IPS-15b (cell line): ENCODE measurements around the gene MED31.
"Not testable (repeated sequence)": the region's sequence is repeated elsewhere in the genome, so short reads cannot be mapped to it uniquely, and the experiment has no call there.

ENCODE experiments used
- H3K27me3 ChIP-seq: one replicate; pipeline ENCODE4 v1.6.1; 2013; ENCODE audit warnings: low read length; ENCODE audit not compliant: control insufficient read depth, insufficient read depth
- H3K36me3 ChIP-seq: one replicate; pipeline ENCODE4 v1.6.1; 2013; ENCODE audit warnings: low read length; ENCODE audit not compliant: control insufficient read depth, insufficient read depth
- H3K4me1 ChIP-seq: one replicate; pipeline ENCODE4 v1.6.1; 2013; ENCODE audit warnings: mild to moderate bottlenecking, low read length; ENCODE audit not compliant: control insufficient read depth, insufficient read depth
- H3K4me3 ChIP-seq: one replicate; pipeline ENCODE4 v1.5.1; 2013; ENCODE audit warnings: low read depth, low read length
- H3K9ac ChIP-seq: one replicate; pipeline ENCODE4 v1.6.1; 2013; ENCODE audit warnings: low read depth, mild to moderate bottlenecking, low read length
- H3K9me3 ChIP-seq: one replicate; pipeline ENCODE4 v1.6.1; 2013; ENCODE audit warnings: mild to moderate bottlenecking, low read length; ENCODE audit not compliant: control insufficient read depth, insufficient read depth

Gene MED31

DNA sequence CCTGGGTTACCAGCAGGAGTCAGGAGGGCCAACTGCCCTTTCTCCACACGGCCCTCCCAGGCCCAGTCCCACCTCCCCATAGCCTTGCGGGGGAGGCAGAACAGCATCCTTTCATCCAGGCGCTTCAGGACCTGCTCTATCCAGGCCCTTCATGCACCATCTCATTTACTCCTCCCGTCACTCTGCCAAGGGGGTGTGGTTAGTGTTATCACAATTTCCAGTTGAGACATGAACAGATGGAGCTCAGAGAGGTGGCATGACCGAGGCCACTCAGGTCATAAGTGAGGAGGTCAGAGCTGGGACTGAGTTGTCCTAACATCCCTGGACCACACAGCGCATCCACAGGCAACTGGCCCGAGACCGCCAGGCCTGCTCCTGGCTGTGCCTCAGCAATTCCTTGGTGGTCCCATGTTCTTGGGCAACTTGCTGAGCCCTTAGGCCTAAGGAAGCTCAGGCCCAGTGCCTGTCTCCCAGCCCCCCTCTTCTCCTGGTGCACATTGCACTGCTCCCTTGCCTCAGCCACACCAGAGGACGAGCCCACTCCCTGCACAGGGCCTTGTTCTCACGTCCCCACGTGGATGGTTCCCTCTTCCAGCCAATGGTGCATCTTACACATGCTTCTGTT, 23.9 kb upstream of the MED31 start:
- no peak overlapping the region for H3K9ac ChIP-seq
- H3K27me3 ChIP-seq: no peaks in the 10 kb centered on the region
- no peaks in the 10 kb centered on the region for H3K9me3 ChIP-seq
- H3K4me1 ChIP-seq: no peaks in the 10 kb centered on the region
- H3K4me3 ChIP-seq: no peak overlapping the region
- no peaks in the 10 kb centered on the region for H3K36me3 ChIP-seq

DNA sequence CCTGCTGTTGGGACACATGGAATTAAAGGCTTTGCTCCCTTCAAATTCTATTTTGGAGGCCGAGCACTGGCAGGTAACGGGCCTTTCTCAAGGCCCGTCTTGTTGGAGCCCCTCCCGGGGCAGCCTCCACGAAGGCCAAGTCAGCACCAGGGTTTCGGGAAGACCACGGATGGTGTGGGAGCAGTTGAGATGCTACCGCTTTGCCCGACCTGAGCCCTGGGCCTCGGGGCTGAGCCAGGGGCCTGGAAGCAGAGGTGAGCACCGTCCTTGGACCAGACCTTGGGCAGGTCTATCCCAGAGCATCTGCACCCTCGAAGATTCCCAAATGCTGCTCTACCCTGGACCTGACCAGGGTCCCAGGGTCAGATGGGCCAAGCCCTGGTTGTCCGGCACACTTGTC, 23.2 kb upstream of the MED31 start:
- Histone ChIP-seq H3K27me3 (no peaks in the 10 kb centered on the region), H3K4me1 (no peaks in the 10 kb centered on the region), H3K9ac (no peak overlapping the region), H3K9me3 (no peaks in the 10 kb centered on the region), H3K36me3 (no peaks in the 10 kb centered on the region), H3K4me3 (no peak overlapping the region)

DNA sequence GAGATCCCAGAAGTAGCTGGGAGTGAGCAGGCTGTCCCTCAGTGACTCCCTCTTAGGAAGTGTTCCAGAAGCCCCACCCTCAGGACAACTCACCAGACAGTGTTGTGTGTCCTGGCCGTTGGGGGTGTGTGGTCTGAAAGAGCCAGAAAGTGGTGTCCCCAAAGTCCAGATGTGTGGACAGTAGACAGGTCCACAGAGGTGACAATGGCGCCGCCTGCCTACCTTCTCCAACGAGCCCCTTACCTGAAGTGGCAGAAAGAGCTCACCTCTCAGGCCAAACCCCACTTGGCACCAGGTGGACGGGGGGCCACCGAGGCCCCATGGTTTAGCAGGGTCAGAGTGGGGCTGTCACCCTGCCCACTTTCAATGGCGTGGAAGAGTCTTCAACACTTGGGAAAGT, 20.0 kb upstream of the MED31 start:
- Histone ChIP-seq H3K4me3 (no peak overlapping the region), H3K27me3 (no peaks in the 10 kb centered on the region), H3K4me1 (no peaks in the 10 kb centered on the region), H3K9me3 (no peaks in the 10 kb centered on the region), H3K36me3 (no peaks in the 10 kb centered on the region), H3K9ac (no peak overlapping the region)

DNA sequence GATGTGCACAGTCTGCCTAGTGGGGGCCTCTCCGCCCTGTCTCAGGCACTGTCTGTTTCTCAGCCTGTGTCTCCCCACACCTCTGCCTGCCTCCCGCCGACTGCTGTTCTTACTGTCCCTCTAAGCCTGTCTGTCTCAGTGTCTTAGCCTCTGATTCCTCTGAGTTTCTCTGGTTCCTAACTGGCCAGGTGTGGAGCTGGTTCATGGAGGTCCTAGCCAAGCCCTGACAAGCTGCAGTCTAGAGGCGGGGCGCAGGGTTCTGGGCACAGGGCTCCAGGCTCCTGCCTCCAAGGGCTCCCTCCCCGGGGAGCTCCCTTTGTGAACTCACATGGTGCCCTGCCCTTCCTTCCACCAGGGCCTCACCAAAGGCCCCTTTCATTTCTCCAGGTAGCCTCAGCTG, 19.6 kb upstream of the MED31 start:
- Histone ChIP-seq H3K36me3 (no peaks in the 10 kb centered on the region), H3K9ac (no peak overlapping the region), H3K9me3 (no peaks in the 10 kb centered on the region), H3K4me1 (no peaks in the 10 kb centered on the region), H3K4me3 (no peak overlapping the region), H3K27me3 (no peaks in the 10 kb centered on the region)

DNA sequence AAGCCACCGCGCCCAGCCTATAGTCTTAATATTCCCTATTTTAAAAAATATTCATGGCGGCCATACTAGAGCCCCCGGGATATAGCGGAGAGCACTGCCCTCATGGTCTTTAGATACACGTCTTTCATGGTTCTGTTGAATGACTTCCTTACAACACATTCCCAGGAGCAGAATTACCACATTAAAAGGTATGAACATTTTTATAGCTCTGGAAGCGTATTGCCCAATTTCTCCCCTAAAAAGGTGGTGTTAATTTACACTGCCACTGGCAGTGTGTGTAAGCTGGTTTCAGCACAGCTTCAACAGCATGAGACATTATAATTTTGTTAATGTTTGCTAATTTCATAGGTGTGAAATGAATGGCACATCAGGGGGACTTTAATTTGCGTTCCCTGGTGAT, 19.2 kb upstream of the MED31 start:
- H3K9me3 ChIP-seq: no peaks in the 10 kb centered on the region
- no peaks in the 10 kb centered on the region for H3K27me3 ChIP-seq
- no peaks in the 10 kb centered on the region for H3K36me3 ChIP-seq
- no peak overlapping the region for H3K9ac ChIP-seq
- no peaks in the 10 kb centered on the region for H3K4me1 ChIP-seq
- no peak overlapping the region for H3K4me3 ChIP-seq

DNA sequence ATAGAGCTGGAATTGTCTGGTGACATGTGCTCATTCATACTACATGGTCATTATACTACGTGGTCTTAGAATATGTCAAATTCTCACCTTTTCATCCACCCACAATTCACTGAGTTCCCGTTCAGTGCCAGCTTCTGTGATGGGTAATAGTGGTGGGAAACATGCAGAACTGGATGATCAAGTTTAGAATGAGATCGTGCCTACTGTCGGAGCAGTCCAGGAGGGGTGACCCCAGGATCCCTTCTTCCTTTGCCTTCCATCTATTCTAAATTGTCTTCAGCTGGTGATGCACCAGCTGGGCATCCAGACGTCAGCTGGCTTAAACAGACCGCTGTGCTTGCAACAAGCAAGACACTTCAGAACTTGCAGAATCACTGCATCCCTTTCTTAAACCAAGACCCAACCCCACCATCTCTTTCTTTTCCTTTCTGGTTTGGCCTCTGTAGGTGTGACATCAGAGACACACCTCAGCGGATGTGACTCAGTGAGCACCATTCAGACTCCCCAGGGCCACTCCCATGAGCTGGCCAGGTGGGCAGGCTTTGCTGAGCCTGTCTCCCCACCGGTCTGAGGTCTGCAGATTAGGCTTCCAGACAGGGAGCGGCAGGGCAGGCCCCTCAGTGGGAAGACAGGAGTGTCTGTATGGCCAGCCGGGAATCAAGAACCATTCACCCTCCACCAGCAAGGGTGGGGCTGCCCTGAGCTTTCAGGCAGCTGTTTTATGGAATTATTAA, 18.2 kb upstream of the MED31 start:
- Histone ChIP-seq H3K36me3 (no peaks in the 10 kb centered on the region), H3K4me1 (no peaks in the 10 kb centered on the region), H3K9me3 (no peaks in the 10 kb centered on the region), H3K4me3 (no peak overlapping the region), H3K9ac (no peak overlapping the region), H3K27me3 (peaks cover 5% of the 10 kb centered on the region)

DNA sequence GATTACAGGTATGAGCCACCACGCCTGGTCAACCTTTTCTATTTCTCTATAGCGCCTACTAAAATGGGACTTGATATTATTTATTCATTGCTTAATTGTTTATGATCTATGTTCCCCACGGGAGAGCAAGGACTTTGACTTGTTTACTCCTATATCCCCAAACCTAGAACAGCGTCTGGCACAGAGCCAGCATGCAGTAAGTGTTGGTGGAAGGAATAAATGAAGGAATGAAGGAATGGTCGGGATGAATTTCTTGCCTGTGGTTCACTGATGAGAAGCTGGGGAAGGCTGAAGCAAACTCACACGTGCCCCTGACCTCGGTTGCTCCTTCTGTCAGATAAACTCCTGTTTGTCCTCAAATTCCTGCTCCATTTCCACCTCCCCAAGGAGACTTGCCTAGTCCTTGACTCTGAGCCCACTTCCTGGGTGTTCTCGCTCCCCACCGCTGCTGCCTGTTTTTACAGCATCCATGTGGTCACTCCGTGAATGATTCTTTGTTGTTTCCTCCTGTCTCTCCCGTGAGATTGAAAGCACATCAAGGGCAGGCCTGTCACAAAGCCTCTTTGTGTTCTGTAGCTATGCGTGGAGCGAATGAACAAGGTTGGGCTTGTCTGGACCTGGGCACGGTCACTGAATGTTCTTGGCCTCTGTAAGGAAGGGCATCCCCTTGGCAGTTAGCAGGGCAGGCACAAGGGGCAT, 17.5 kb upstream of the MED31 start:
- H3K4me1 ChIP-seq: no peaks in the 10 kb centered on the region
- H3K27me3 ChIP-seq: peaks cover 5% of the 10 kb centered on the region
- no peaks in the 10 kb centered on the region for H3K36me3 ChIP-seq
- no peak overlapping the region for H3K9ac ChIP-seq
- H3K9me3 ChIP-seq: no peaks in the 10 kb centered on the region
- H3K4me3 ChIP-seq: no peak overlapping the region

DNA sequence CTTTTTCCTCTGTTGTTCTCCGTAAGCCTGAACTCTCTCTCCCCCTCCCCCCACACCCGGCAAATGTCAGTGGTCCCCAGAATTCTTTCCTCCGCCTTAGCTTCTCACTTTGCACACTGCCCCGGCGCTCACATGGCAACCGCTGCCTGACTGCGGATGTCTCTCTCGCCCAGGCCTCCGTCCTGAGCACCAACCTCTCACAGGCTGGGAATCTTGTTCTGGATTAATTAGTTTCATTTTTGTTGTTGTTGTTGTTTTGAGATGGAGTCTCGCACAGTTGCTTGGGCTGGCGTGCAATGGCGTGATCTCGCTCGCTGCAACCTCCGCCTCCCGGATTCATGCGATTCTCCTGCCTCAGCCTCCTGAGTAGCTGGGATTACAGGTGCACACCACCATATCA, 16.8 kb upstream of the MED31 start:
- H3K27me3 ChIP-seq: peaks cover 5% of the 10 kb centered on the region
- H3K36me3 ChIP-seq: no peaks in the 10 kb centered on the region
- H3K9me3 ChIP-seq: no peaks in the 10 kb centered on the region

DNA sequence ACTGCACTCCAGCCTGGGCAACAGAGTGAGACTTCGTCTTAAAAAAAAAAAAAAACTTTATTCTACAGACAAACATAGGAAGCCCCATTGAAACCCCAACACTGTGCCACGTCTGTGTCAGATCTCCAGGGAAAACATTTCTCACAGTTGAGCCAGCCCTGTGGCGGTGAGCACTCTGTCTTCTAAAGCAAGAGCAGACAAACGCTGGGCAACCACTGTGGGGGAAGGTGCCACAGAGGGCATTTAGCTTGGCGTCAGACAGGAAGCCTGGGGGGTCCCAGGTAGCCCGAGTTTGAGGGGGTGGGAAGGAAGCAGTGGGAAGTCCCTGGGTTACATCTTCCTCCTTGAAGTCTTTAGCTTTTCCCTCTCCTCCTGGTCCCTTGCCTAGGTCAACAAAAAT, 16.1 kb upstream of the MED31 start:
- Histone ChIP-seq H3K4me1 (no peaks in the 10 kb centered on the region), H3K36me3 (no peaks in the 10 kb centered on the region)

More for the DNA sequence above, 16.8 kb upstream of the MED31 start:
- Histone ChIP-seq H3K4me1 (no peaks in the 10 kb centered on the region), H3K9ac (no peak overlapping the region), H3K4me3 (no peak overlapping the region)

DNA sequence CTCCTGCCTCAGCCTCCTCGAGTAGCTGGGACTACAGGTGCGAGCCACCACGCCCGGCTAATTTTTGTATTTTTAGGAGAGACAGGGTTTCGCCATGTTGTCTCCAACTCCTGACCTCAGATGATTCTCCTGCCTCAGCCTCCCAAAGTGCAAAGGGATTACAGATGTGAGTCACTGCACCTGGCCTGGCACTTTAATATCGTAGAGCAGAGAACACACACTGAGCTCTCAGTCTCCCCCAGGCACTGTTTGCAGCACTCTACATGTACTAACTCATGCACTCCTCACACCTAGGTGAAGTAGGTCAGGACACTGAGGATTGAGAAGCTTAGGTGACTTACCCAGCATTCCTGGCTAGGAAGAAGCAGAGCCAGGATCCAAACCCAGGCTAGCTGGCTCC, 15.2 kb upstream of the MED31 start:
- Histone ChIP-seq H3K9me3 (no peaks in the 10 kb centered on the region), H3K27me3 (peaks cover 5% of the 10 kb centered on the region), H3K4me3 (no peak overlapping the region), H3K36me3 (no peaks in the 10 kb centered on the region), H3K4me1 (no peaks in the 10 kb centered on the region), H3K9ac (no peak overlapping the region)

More for the DNA sequence above, 16.1 kb upstream of the MED31 start:
- no peak overlapping the region for H3K4me3 ChIP-seq
- H3K9me3 ChIP-seq: no peaks in the 10 kb centered on the region
- H3K27me3 ChIP-seq: peaks cover 5% of the 10 kb centered on the region
- H3K9ac ChIP-seq: no peak overlapping the region

DNA sequence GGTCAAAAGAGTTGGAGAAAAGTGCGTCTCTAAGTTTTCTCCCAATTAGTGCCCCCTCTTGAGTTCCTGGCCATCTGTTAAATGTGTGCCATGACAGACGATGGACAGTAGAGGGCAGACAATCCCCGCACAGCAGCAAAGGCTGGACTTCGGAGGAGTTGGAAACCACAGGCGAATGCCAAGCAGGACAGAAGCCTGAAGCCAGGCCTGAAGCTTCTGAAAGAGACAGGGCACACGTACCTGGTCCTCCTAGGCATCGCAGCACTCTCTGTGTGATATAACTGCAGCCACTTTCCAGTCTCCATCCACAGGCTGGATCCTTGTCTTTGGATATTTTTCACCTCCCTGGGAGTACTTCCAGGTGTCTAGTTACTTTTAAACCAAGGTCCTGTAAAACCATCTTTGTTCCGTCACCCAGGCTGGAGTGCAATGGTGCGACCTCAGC, 14.7 kb upstream of the MED31 start:
- H3K4me3 ChIP-seq: no peak overlapping the region
- H3K36me3 ChIP-seq: no peaks in the 10 kb centered on the region
- H3K4me1 ChIP-seq: no peaks in the 10 kb centered on the region
- H3K27me3 ChIP-seq: peaks cover 5% of the 10 kb centered on the region
- H3K9me3 ChIP-seq: no peaks in the 10 kb centered on the region
- no peak overlapping the region for H3K9ac ChIP-seq

DNA sequence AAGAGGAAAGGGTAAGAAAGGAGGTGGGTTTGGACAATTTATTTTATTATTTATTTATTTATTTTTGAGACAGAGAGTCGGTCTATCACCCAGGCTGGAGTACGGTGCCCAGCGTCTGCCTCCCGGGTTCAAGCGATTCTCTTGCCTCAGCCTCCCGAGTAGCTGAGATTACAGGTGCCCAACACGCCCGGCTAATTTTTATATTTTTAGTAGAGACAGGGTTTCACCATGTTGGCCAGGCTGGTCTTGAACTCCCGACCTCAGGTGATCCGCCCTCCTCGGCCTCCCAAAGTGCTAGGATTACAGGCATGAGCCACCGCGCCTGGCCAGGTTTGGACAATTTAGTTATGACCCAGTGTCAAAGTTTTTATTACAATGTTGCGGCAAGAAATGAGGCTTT, 11.8 kb upstream of the MED31 start:
- not testable (repeated sequence) for H3K36me3 ChIP-seq, H3K4me1 ChIP-seq, H3K27me3 ChIP-seq, H3K4me3 ChIP-seq, H3K9ac ChIP-seq, H3K9me3 ChIP-seq
